Progenitor cell of endocrine pancreas (in vitro differentiated cells): ENCODE data around the gene TRIOBP. TPM values are rescaled to one million over a fixed set of nuclear protein-coding genes. Genes with fewer than 3 reads are reported as not detected.
A peak's percentile ranks its signal among the peaks of the same experiment; 100 is the strongest.

Experiments
- DNase-seq: peaks from one replicate; pipeline ENCODE4 v3.0.0; 2021; ENCODE audit warnings: low spot score; ENCODE audit not compliant: unreplicated experiment
- H3K27ac Mint-ChIP-seq: 2 replicates; pipeline ENCODE4 v1.8.0; 2021; ENCODE audit warnings: mild to moderate bottlenecking, moderate library complexity, mixed read lengths
- H3K27me3 Mint-ChIP-seq: 2 replicates; pipeline ENCODE4 v1.8.0; 2021; ENCODE audit warnings: mixed read lengths
- H3K36me3 Mint-ChIP-seq: 2 replicates; pipeline ENCODE4 v1.8.0; 2022; ENCODE audit warnings: mixed read lengths; ENCODE audit not compliant: insufficient read depth
- H3K4me1 Mint-ChIP-seq: 2 replicates; pipeline ENCODE4 v1.8.0; 2021; ENCODE audit warnings: low read depth, mixed read lengths
- H3K4me3 Mint-ChIP-seq: 2 replicates; pipeline ENCODE4 v1.8.0; 2021; ENCODE audit warnings: low read depth, mild to moderate bottlenecking, moderate library complexity, mixed read lengths
- H3K9me3 Mint-ChIP-seq: 2 replicates; pipeline ENCODE4 v1.8.0; 2021; ENCODE audit warnings: low read depth, mixed read lengths
- CTCF ChIP-seq: fragments of 200-600 bp; sonication (generic); IDR thresholded peaks from one replicate; pipeline ENCODE4 v1.5.0; 2021; ENCODE audit warnings: antibody characterized with exemption, mild to moderate bottlenecking; ENCODE audit not compliant: unreplicated experiment
- total RNA-seq: library from RNA; stranded (reverse); gene quantifications from 2 replicates; pipeline ENCODE4 v1.2.1, GENCODE V29; 2021

TRIOBP gene
- total RNA-seq, 1 donor from 2014 or later: 78.7 TPM

GRCh38 chr22:37659897-37660708 lies 36.7 kb upstream of the TRIOBP start:
- Mint-ChIP-seq H3K4me1 (peaks cover 26% of the 10 kb centered on the region), H3K36me3 (no peaks in the 10 kb centered on the region), H3K9me3 (no peaks in the 10 kb centered on the region), H3K27ac (peak overlapping the region; percentile 77), H3K4me3 (peak overlapping the region; percentile 76), H3K27me3 (no peaks in the 10 kb centered on the region)
- TF ChIP-seq CTCF: no peak
- no peak for DNase-seq

GRCh38 chr22:37660709-37661045 lies 36.2 kb upstream of the TRIOBP start:
- Mint-ChIP-seq H3K27me3 (no peaks in the 10 kb centered on the region), H3K36me3 (no peaks in the 10 kb centered on the region)
- no peak for TF ChIP-seq CTCF

GRCh38 chr22:37661160-37661924 lies 35.5 kb upstream of the TRIOBP start:
- peak overlapping the region; percentile 89 for H3K27ac Mint-ChIP-seq
- no peaks in the 10 kb centered on the region for H3K36me3 Mint-ChIP-seq
- peaks cover 26% of the 10 kb centered on the region for H3K4me1 Mint-ChIP-seq
- no peaks in the 10 kb centered on the region for H3K27me3 Mint-ChIP-seq
- DNase-seq: no peak
- peak overlapping the region; percentile 47 for H3K4me3 Mint-ChIP-seq
- H3K9me3 Mint-ChIP-seq: no peaks in the 10 kb centered on the region
- TF ChIP-seq CTCF: peak; percentile 32

More at GRCh38 chr22:37660709-37661045, 36.2 kb upstream of the TRIOBP start:
- peak overlapping the region; percentile 77 for H3K27ac Mint-ChIP-seq
- peak overlapping the region; percentile 35 for H3K4me3 Mint-ChIP-seq
- peaks cover 26% of the 10 kb centered on the region for H3K4me1 Mint-ChIP-seq
- no peaks in the 10 kb centered on the region for H3K9me3 Mint-ChIP-seq
- DNase-seq: no peak

- Mint-ChIP-seq H3K9me3 (no peaks in the 10 kb centered on the region), H3K27me3 (no peaks in the 10 kb centered on the region), H3K27ac (no peak overlapping the region), H3K36me3 (peaks cover 5% of the 10 kb centered on the region), H3K4me3 (no peak overlapping the region), H3K4me1 (peaks cover 26% of the 10 kb centered on the region)
- TF ChIP-seq CTCF: no peak
- no peak for DNase-seq
These were observed 34.8 kb upstream of the TRIOBP start for GRCh38 chr22:37662039-37662438.

GRCh38 chr22:37663521-37664140 lies 33.2 kb upstream of the TRIOBP start:
- Mint-ChIP-seq H3K4me3 (no peak overlapping the region), H3K36me3 (peaks cover 5% of the 10 kb centered on the region), H3K27me3 (no peaks in the 10 kb centered on the region), H3K27ac (peak overlapping the region; percentile 49), H3K4me1 (peaks cover 20% of the 10 kb centered on the region), H3K9me3 (no peaks in the 10 kb centered on the region)
- no peak for TF ChIP-seq CTCF
- no peak for DNase-seq
